NCI-H345 treated with DMSO at 0.1 percent for 48 hours (cell line): ENCODE data around the gene CDC27.
A peak's percentile ranks its signal among the peaks of the same experiment; 100 is the strongest.
"Not testable (repeated sequence)": the region's sequence is repeated elsewhere in the genome, so short reads cannot be mapped to it uniquely, and the experiment has no call there.

Source experiments
- DNase-seq: peaks from one replicate; lab custom pipeline; 2025; ENCODE audit not compliant: unreplicated experiment; lab: John Stamatoyannopoulos, UW

CDC27 gene

GRCh38 chr17:47145351-47145750 lies 43.7 kb downstream of the CDC27 start:
- DNase-seq = no peak

GRCh38 chr17:47135235-47135634 lies 53.9 kb downstream of the CDC27 start:
- DNase-seq = no peak

GRCh38 chr17:47134354-47134753 lies 54.7 kb downstream of the CDC27 start:
- DNase-seq = not testable (repeated sequence)

- DNase-seq = no peak
Observed at GRCh38 chr17:47131761-47132160, 57.3 kb downstream of the CDC27 start.

- DNase-seq = not testable (repeated sequence)
Observed at GRCh38 chr17:47126835-47127234, 62.3 kb downstream of the CDC27 start.

- not testable (repeated sequence) for DNase-seq
Observed at GRCh38 chr17:47123262-47123661, 65.8 kb downstream of the CDC27 start.

- DNase-seq = no peak
Observed at GRCh38 chr17:47120521-47121095, 68.5 kb downstream of the CDC27 start.

GRCh38 chr17:47119746-47120520 lies 69.2 kb downstream of the CDC27 start:
- no peak for DNase-seq

- no peak for DNase-seq
Observed at GRCh38 chr17:47117386-47117785, 71.7 kb downstream of the CDC27 start.

- no peak for DNase-seq
Observed at GRCh38 chr17:47106130-47106529, 83.0 kb downstream of the CDC27 start.

GRCh38 chr17:47105246-47105645 lies 83.8 kb downstream of the CDC27 start:
- not testable (repeated sequence) for DNase-seq

- no peak for DNase-seq
Observed at GRCh38 chr17:47102914-47103313, 86.2 kb downstream of the CDC27 start.

- peak; percentile 68 for DNase-seq
Observed at GRCh38 chr17:47099987-47100711, 88.9 kb downstream of the CDC27 start.

- DNase-seq = no peak
Observed at GRCh38 chr17:47099451-47099986, 89.6 kb downstream of the CDC27 start.

GRCh38 chr17:47096343-47096742 lies 92.8 kb downstream of the CDC27 start:
- no peak for DNase-seq

- no peak for DNase-seq
Observed at GRCh38 chr17:47095268-47095667, 93.8 kb downstream of the CDC27 start.

- DNase-seq = no peak
Observed at GRCh38 chr17:47087093-47087492, 102.0 kb downstream of the CDC27 start.

- no peak for DNase-seq
Observed at GRCh38 chr17:47085736-47086135, 103.4 kb downstream of the CDC27 start.

GRCh38 chr17:47078801-47079200 lies 110.3 kb downstream of the CDC27 start:
- no peak for DNase-seq

- DNase-seq = no peak
Observed at GRCh38 chr17:47077576-47077975, 111.5 kb downstream of the CDC27 start.

- no peak for DNase-seq
Observed at GRCh38 chr17:47076171-47076570, 112.9 kb downstream of the CDC27 start.

- not testable (repeated sequence) for DNase-seq
Observed at GRCh38 chr17:47074361-47074760, 114.7 kb downstream of the CDC27 start.
